ENCODE measurements around the gene CALHM1.
"Not testable (repeated sequence)": the region's sequence is repeated elsewhere in the genome, so short reads cannot be mapped to it uniquely, and the experiment has no call there.

The CALHM1 gene

GRCh38 chr10:103493916-103494877, 35.5 kb upstream of the CALHM1 start:
- TF ChIP-seq, protein P1, sequence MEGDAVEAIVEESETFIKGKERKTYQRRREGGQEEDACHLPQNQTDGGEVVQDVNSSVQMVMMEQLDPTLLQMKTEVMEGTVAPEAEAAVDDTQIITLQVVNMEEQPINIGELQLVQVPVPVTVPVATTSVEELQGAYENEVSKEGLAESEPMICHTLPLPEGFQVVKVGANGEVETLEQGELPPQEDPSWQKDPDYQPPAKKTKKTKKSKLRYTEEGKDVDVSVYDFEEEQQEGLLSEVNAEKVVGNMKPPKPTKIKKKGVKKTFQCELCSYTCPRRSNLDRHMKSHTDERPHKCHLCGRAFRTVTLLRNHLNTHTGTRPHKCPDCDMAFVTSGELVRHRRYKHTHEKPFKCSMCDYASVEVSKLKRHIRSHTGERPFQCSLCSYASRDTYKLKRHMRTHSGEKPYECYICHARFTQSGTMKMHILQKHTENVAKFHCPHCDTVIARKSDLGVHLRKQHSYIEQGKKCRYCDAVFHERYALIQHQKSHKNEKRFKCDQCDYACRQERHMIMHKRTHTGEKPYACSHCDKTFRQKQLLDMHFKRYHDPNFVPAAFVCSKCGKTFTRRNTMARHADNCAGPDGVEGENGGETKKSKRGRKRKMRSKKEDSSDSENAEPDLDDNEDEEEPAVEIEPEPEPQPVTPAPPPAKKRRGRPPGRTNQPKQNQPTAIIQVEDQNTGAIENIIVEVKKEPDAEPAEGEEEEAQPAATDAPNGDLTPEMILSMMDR (IDR thresholded peaks at IDR 0.05; ENCODE audit: borderline replicate concordance, insufficient read depth, low read depth, low read length): no peak
- H3K4me3 ChIP-seq (ENCODE audit: low read depth, low read length): peak overlapping the region; percentile 34

DNA sequence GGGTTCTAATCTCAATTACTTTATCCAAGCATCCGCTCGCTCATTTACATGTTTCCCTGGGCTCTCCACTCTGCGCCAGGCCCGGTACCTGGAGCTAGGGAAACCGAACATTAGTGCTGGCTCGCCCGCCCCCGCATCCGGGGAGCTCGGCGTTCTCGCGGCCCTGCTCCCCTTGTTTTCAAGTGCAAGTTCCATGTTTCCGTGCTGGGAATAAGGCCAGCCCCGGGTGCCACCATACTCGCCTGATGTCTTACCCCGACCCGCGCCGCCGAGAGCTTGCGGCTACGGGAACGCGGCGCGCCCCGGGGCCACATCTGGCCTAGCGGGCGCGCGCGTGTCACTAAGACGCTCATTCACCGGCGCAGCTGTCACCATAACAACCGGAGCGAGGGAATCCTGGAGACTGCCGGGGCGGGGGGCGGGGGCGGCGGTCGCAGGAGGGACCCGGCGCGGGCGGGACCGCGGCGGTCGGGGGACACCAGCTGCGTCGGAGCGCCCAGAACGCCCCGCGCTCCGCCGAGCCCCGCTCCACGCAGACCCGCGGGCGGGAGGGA, 34.7 kb upstream of the CALHM1 start, which contains the start of gene NEURL1:
NEURL1 (plus strand) TSS at position 344 of the 554 bp plus-strand sequence. CDS start 683 bp downstream, outside the sequence.
- peak within 1 kb of the TSS; percentile 42 for H3K4me3 ChIP-seq (ENCODE audit: low read depth, low read length)
- TF ChIP-seq, protein P1 (IDR thresholded peaks at IDR 0.05; ENCODE audit: borderline replicate concordance, insufficient read depth, low read depth, low read length): no peak

DNA sequence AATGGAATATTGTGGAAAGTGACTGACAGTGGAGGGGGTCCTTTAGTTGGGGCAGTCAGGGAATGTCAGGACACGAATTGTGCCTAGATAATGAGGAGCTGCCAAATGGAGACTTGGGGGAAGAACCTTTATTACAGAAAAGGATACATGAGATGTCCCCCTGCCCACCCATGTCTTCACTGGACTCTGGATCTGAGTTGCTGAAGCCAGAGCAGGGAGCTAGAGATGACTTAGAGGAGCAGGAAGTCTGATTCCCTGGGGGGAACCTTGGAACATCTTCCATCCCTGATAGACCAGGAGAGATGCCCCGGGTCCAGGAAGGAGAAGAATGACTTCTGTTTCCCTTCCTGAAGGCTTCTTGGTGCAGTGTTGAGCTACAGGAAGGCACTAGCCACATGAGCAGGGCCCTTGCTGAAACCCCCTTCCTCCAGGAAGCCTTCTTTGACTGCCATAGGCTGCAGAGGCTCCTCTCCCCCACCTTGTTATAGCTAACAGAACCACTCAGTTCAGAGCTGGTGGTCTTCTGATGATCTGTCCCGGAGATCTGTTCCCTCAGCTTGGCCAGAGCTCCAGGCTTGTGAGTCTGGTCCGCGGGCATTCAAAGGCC, 34.1 kb upstream of the CALHM1 start:
- TF ChIP-seq, protein P1 (IDR thresholded peaks at IDR 0.05; ENCODE audit: borderline replicate concordance, insufficient read depth, low read depth, low read length): no peak
- H3K4me3 ChIP-seq (ENCODE audit: low read depth, low read length): no peak overlapping the region

DNA sequence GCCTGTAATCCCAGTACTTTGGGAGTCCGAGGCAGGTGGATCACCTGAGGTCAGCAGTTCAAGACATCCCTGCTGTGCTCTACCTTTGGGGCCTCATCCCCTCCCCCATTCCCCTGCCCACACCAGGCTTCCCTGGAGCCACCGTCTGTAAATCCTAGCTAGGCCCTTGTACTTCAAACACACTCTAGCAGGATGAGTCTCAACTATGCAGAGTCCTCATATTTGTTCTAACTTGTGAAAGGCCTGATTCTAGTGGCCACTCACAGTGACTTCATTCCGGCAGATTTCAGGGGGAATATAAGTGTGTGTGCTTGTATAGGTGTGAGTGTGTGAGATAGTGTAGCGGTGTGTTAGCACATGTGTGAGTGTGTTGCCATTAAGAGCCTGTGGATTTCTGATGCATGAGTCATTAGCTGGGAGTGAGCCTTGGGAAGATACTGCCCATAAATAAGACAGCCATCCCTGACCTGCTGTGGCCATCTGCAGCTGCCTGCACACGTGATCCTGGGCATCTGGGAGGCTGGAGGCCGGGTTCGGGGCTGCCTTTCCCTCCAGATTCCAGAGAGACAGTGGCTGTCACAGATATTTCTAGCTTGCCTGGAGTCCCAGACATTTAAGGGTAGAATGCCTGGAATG, 33.1 kb upstream of the CALHM1 start:
- no peak overlapping the region for H3K4me3 ChIP-seq (ENCODE audit: low read depth, low read length)
- TF ChIP-seq, protein P1 (IDR thresholded peaks at IDR 0.05; ENCODE audit: borderline replicate concordance, insufficient read depth, low read depth, low read length): no peak

DNA sequence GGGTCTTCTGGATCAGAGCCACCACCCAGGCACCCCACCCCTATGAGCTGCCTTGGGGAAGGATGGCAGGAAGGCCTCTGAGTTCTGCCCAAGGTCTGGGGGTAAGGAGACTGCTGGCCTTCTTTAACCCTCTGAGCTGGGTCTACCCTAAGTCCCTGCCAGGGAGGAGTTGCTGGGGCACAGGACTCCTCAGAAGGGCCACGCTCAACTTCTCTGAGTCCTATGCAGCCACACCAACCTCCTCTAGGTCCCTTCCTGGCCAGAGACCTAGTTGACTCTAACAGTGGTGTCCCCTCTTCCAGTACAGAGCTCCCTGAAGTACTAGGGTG, 32.2 kb upstream of the CALHM1 start:
- H3K4me3 ChIP-seq (ENCODE audit: low read depth, low read length): no peak overlapping the region
- TF ChIP-seq, protein P1 (IDR thresholded peaks at IDR 0.05; ENCODE audit: borderline replicate concordance, insufficient read depth, low read depth, low read length): no peak

GRCh38 chr10:103487410-103487708, 28.7 kb upstream of the CALHM1 start:
- no peak overlapping the region for H3K4me3 ChIP-seq (ENCODE audit: low read depth, low read length)
- TF ChIP-seq, protein P1 (IDR thresholded peaks at IDR 0.05; ENCODE audit: borderline replicate concordance, insufficient read depth, low read depth, low read length): no peak

DNA sequence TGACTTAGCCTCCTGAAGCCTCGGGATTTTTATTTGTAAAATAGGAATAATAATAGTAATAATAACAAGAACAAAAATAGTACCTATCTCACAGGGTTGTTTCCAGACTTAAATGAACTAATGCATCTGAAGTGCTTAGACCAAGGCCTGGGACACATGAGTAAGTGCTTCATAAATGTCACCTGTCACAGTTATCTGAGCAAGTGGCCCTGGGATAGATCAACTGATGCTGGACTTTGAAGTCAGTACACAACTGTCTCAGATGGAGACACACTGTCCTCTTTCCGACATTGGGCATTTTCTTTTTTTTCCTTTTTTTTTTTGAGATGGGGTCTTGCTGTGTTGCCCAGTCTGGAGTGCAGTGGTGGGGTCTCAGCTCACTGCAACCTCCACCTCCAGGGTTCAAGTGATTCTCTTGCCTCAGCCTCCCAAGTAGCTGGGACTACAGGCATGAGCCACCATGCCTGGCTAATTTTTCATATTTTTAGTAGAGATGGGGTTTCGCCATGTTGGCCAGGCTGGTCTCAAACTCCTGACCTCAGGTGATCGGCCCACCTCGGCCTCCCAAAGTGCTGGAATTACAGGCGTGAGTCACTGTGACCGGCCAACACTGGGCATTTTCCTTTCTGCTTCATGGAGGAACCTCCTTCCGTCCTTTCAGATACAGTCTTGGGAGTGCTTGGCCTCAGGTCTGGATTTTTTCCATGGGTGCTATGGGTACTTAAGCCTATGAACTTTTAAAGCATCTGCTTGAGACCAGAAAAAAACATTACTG, 28.1 kb upstream of the CALHM1 start:
- not testable (repeated sequence) for H3K4me3 ChIP-seq (ENCODE audit: low read depth, low read length)
